HG02885 (cell line): ENCODE measurements around the gene ZNF716.
"Not testable (repeated sequence)": the region's sequence is repeated elsewhere in the genome, so short reads cannot be mapped to it uniquely, and the experiment has no call there.

Experiments
- ATAC-seq: cut with Tn5 transposase; IDR thresholded peaks from one replicate; pipeline ENCODE4 v1.9.1; 2021; ENCODE audit warnings: mild to moderate bottlenecking; ENCODE audit not compliant: unreplicated experiment, poor library complexity

ZNF716 gene

DNA sequence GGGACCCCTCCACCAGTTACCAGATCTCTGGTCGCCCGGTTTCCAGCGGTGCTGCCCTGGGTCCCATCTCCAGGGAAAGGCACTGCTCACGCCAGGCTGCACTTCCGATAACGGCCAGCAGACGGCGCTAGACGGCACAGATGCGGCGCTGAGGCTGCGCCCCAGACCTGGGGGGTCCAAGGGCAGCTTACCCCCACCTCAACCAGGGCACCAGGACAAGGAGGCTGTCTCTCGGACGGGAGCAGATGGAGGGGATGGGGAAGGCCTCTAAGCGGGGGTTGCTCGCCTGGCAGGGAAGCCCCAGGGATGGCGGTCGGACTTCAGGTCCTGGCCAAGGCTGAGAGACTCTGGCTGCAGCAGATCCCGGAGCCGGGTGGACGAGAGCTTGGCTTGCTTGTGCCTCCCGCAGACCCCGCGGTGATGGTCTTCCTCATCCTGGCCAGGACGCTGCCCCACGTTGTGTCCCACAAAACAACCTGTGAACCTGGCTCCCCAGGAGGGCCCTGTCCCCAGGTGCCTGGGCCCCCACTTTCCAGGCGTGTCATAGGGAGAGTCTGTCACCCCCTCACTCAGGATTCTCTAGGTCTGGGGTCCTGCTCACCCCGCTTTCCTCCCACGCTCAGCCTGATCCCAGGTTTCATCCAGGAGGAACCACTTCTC lies 23.9 kb upstream of the ZNF716 start:
- no peak for ATAC-seq

DNA sequence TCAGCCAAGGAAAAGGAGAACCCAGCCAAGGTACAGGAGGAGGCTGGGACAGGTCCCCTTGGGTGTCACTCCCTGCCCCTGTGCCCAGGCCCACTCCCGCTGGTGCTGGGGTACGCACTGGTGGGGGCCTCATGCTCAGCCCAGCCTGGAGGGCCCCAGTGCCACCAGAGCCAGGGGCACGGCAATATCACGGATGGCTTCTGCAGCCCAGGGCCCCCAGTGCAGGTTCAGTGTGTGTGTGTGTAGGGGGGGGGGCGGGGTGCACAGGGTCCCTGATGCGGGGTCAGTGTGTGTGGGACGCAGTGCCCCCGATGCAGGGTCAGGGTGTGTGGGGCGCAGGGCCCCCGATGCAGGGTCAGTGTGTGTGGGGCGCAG lies 23.4 kb upstream of the ZNF716 start:
- no peak for ATAC-seq

DNA sequence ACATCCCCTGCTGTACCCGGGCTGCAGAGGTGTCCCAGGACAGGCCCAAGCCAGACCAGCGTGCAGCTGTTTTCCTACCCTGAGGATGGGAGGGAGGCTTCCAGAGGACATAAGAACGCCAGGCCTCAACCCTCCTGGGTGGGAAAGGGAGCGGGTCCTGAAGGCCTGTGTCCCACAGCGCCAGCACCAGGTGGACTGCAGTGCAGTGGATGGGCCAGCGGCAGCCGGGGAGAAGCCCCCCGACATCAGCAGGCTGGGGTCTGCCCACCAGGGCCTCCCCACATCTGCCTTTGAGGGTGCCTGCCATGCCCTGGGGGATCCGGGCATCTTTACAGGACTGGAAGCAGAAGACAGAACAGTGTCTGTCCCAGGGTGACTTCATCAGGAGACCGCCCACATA lies 22.8 kb upstream of the ZNF716 start:
- no peak for ATAC-seq

DNA sequence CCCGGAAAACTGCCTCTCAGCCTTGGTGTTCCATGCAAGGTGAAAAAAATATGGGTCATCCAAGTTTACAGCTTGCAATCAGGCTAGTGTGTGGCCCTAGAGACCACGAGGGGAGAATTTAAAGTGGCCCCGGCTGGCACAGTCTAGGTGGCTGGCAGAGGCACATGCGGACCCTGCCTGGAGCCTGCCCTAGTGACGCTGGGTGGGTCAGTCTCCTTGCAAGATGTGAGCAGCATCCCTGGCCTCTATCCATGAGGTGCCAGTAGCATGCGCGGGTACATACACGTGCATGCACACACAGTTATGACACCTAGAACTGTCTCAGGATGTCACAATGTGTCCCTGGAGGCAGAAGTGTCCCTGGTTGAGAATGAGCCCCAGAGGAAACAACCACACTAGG lies 22.4 kb upstream of the ZNF716 start:
- no peak for ATAC-seq

- ATAC-seq: no peak
Observed at GRCh38 chr7:57432583-57432982, 17.4 kb upstream of the ZNF716 start.

GRCh38 chr7:57437581-57437980 lies 12.4 kb upstream of the ZNF716 start:
- ATAC-seq: no peak

DNA sequence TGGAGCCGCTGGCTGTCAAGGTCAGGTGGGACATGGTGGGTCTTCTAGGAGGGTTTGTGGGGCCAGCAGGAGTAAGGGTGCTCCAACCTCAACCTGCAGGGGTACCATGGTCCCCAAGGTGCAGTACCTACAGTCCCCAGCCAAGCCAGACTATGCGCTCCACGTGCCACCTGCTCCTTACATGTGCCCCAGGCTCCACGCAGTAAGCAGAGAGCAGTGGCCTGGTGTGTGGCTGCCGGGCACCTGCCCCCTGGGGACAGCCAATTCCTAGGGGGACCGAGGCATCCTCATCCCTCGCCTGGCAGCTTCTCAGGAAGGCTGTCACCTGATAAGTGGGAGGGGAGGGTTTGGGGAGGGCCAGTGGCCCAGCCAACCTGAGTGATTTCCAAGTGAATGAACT lies 11.7 kb upstream of the ZNF716 start:
- no peak for ATAC-seq

- no peak for ATAC-seq
Observed at GRCh38 chr7:57443567-57443966, 6.4 kb upstream of the ZNF716 start.

- ATAC-seq: not testable (repeated sequence)
Observed at GRCh38 chr7:57469186-57469828, 19.3 kb downstream of the ZNF716 start.

GRCh38 chr7:57480304-57480703 lies 30.3 kb downstream of the ZNF716 start:
- not testable (repeated sequence) for ATAC-seq

DNA sequence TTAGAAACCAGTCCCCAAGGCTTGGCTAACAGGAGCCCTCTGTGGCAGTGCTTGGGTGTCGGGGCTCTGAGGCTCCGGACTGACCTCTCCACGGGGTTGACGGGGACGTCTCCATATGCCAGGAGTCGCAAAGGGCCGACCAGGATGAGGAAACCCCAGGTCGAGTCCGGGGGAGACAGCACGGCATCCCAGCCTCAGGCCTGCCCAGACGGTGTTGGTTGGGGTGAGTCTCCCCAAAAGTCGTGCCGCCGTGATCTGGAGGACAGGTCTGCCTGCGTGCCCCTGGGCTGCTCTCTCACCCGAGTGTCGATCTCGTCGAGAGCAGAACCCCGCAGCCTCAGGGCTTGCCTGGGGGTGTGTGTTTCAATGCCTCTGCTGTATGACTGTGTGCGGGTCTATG lies 35.0 kb downstream of the ZNF716 start:
- ATAC-seq: not testable (repeated sequence)

DNA sequence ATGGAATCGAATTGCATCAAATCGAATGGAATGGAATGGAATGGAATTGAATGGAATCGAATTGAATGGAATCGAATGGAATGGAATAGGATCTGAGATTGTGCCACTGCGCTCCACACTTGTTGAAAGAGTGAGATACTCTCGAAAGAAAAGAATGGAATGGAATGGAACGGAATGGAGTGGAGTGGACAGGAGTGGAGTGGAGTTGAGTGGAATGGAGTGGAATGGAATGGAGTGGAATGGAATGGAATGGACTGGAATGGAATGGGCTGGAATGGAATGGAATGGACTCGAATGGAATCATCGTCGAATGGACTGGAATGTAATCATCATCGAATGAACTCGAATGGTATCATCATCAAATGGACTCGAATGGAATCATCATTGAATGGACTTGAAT lies 38.0 kb downstream of the ZNF716 start:
- no peak for ATAC-seq

- not testable (repeated sequence) for ATAC-seq
Observed at GRCh38 chr7:57495111-57495510, 45.1 kb downstream of the ZNF716 start.

DNA sequence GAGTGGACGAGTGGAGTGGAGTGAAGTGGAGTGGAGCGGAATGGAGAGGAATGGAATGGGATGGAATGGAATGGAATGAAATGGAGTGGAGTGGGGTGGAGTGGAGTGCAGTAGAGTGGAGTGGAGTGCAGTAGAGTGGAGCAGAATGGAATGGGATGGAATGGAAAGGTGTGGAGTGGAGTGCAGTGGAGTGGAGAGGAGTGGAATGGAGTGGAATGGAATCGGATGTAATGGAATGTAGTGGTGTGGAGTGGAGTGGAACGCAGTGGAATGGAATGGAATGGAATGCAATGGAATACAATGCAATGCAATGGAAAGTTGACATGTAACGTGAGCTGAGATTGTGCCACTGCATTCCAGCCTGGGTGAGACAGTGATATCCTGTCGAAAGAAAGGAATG lies 46.4 kb downstream of the ZNF716 start:
- ATAC-seq: no peak

DNA sequence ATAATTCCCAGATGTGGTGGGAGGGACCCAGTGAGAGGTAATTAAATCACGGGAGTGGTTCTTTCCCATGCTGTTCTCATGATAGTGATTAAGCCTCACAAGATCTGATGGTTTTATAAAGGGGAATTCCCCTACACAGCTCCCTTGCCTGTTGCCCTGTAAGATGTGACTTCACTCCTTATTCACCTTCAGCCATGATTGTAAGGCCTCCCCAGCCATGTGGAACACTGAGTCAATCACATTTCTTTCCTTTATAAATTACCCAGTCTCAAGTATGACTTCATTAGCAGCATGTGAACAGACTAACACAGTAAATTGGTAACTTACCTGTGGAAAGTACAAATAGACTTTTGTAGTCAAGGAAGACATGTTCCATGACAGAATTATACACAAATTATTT lies 55.2 kb downstream of the ZNF716 start:
- ATAC-seq: no peak
